Brain microvascular endothelial cell (primary cell): Measurements from ENCODE around the gene RAB24.

Experiments used
- DNase-seq: peaks from one replicate; pipeline ENCODE4 v3.0.0-alpha.2; 2020
- H3K27ac ChIP-seq: fragments of 250-450 bp; sonication (Bioruptor Pico); 2 replicates; pipeline ENCODE4 v1.5.1; 2020; ENCODE audit warnings: mild to moderate bottlenecking, moderate library complexity
- H3K27me3 ChIP-seq: fragments of 250-450 bp; sonication (Bioruptor Pico); replicated peaks from 2 replicates; pipeline ENCODE4 v1.5.1; 2020; ENCODE audit warnings: mild to moderate bottlenecking
- H3K36me3 ChIP-seq: fragments of 250-450 bp; sonication (Bioruptor Pico); replicated peaks from 2 replicates; pipeline ENCODE4 v1.5.1; 2020; ENCODE audit warnings: mild to moderate bottlenecking
- H3K4me3 ChIP-seq: 2 replicates; pipeline ENCODE4 v1.5.1; 2011; ENCODE audit warnings: low read depth, mild to moderate bottlenecking, control low read depth, low read length, moderate library complexity
- in situ Hi-C: cut with HindIII; loops from 2 replicates; pipeline ENCODE4 v1.10.0; 2017; ENCODE audit warnings: low sequenced_read_pairs, low pct_ligation_motif_present
- TF ChIP-seq, protein P1 (sequence below): IDR thresholded peaks from 2 replicates; pipeline ENCODE4 v1.5.1; 2011; ENCODE audit warnings: low read depth, mild to moderate bottlenecking, moderate library complexity, low read length, control low read depth, inconsistent platforms; ENCODE audit errors: missing control alignments

The RAB24 gene

DNA sequence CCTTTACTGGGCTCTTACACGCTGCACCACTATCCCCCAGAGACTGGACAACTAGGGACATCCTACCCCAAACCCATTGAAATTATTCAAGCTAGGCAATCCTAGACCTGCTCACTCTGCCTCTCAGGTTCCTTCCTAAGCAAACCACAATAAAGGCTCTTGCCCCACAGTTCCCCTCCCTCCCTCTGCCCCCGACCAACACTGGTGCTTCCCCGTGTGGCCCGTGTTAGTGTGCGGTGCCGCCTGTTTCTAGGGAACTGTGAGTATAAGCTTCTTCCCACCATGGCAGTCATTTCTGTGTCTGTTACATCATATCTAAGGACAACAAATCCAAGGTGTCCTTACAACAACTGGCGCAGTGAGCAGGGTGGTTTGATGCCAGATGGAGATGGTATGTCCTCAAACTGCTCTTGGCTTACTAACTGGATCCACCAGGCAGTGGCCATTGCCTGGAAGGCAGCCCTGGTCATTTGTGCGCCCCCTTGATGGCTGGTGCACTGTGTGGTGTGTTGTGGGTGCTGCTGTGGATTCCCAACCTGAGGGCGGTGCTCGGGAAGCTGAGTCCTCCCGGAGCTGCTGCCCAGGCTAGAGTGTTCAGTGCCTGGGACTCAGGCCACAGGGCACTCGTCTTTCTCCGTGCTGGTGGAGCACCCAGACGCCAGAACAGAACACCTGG is 16.5 kb upstream of the RAB24 start:
- Histone ChIP-seq H3K27ac (no peak overlapping the region), H3K27me3 (no peaks in the 10 kb centered on the region), H3K36me3 (no peaks in the 10 kb centered on the region), H3K4me3 (no peak overlapping the region)
- in situ Hi-C loops = loop anchor here (25.0 kb wide), 1 partner anchor 117 kb away; the partner anchor contains the start of genes GRK6 and PRR7
- no peak for DNase-seq
- TF ChIP-seq, protein P1, sequence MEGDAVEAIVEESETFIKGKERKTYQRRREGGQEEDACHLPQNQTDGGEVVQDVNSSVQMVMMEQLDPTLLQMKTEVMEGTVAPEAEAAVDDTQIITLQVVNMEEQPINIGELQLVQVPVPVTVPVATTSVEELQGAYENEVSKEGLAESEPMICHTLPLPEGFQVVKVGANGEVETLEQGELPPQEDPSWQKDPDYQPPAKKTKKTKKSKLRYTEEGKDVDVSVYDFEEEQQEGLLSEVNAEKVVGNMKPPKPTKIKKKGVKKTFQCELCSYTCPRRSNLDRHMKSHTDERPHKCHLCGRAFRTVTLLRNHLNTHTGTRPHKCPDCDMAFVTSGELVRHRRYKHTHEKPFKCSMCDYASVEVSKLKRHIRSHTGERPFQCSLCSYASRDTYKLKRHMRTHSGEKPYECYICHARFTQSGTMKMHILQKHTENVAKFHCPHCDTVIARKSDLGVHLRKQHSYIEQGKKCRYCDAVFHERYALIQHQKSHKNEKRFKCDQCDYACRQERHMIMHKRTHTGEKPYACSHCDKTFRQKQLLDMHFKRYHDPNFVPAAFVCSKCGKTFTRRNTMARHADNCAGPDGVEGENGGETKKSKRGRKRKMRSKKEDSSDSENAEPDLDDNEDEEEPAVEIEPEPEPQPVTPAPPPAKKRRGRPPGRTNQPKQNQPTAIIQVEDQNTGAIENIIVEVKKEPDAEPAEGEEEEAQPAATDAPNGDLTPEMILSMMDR = no peak

DNA sequence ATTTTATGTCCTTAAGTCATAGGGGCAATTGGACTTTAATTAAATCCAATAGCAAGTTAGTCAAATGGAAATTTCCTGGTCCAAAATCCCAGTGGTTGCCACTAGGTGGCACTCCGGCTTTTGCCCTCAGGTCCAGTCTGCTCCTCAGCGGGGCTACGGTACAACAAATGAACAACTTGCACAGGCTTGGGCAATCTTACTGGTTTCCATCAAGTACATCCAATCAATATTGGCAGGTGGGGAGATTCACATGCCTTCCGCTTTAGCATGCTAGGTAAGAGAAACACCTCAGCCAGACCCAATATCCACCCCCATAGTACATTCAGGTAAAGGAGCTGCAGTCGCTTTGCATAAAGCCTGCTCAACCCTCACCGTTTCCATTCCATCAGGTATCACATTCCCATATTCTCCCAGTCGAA is 14.4 kb upstream of the RAB24 start:
- Histone ChIP-seq H3K36me3 (no peaks in the 10 kb centered on the region), H3K27me3 (no peaks in the 10 kb centered on the region), H3K27ac (no peak overlapping the region), H3K4me3 (no peak overlapping the region)
- in situ Hi-C loops = loop anchor here (25.0 kb wide), 1 partner anchor 119 kb away; the partner anchor contains the start of genes GRK6 and PRR7
- TF ChIP-seq, protein P1 = peak; percentile 92
- DNase-seq = peak; percentile 77

DNA sequence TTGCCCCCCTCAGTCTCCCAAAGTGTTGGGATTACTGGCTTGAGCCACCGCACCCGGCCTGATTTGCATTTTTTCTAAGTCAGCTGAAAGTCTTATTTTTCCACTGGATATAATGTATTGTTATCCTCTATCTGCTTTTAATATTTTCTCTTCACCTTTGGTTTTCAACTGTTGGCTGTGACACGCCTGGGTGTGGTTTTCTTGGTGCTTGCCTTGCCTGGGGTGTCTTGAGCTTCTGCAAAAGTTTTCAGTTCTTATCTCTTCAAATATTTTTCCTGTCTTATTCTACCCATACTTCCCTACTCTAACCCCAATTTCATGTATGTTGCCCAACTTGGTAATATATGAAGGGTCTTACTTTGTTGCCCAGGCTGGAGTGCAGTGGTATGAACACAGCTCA is 12.5 kb upstream of the RAB24 start:
- Histone ChIP-seq H3K36me3 (no peaks in the 10 kb centered on the region), H3K27me3 (no peaks in the 10 kb centered on the region), H3K4me3 (no peak overlapping the region), H3K27ac (no peak overlapping the region)
- in situ Hi-C loops = loop anchor here (25.0 kb wide), 1 partner anchor 121 kb away; the partner anchor contains the start of genes GRK6 and PRR7
- no peak for DNase-seq
- TF ChIP-seq, protein P1 = no peak

- in situ Hi-C loops = loop anchor here (25.0 kb wide), 1 partner anchor 122 kb away; the partner anchor contains the start of genes GRK6 and PRR7
- Histone ChIP-seq H3K4me3 (no peak overlapping the region), H3K36me3 (no peaks in the 10 kb centered on the region), H3K27me3 (no peaks in the 10 kb centered on the region), H3K27ac (no peak overlapping the region)
- DNase-seq = no peak
- TF ChIP-seq, protein P1 = no peak
Observed at GRCh38 chr5:177315411-177315810, 11.9 kb upstream of the RAB24 start.

DNA sequence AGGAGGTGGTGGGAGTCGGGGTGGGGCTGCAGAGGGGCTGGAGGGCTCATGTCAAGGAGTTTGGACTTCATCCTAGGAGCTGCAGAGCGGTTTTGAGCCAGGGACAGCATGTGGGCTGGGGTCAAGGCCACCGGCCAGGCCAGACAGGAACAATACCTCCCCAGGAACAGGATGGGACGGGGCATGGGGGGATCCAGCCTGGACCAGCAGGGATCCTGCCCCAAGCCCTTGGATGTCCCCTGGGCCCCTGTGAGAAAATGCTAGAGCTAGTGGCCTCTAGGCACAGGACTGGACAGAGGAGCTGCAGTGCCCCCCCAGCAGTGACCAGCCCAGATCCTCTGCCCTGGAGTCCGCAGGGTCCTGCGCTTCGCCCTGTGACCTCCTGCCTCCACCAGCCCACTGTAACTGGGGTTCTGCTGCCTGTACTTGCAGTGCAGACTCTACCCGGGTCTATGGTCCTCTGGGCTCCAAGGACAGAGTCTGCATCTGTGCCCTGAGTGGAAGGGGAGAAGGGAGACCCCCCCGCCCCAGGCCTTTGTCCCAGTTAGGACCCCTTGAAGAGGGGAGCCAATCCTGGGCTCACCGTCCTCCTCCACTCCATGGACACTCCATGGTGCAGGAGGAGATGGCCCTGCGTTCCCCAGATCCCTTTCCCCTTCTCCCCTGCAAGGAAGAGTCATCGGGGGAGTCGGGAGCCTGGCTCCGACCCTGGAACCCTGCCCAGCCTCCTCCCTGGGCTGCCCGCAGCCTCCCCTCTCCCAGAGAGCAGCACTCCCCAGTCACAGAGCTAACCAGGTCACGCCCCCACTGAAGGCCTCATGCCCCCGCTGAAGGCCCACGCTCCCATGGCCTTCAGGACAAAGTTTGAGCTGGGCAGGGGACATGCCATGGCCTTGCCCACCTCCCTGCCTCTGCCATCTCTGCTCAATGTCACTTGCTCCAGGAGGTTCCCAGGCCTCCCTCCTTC is 11.1 kb upstream of the RAB24 start:
- TF ChIP-seq, protein P1 = no peak
- no peak for DNase-seq
- Histone ChIP-seq H3K27me3 (no peaks in the 10 kb centered on the region), H3K4me3 (no peak overlapping the region), H3K27ac (no peak overlapping the region), H3K36me3 (no peaks in the 10 kb centered on the region)
- in situ Hi-C loops = loop anchor here (25.0 kb wide), 1 partner anchor 123 kb away; the partner anchor contains the start of genes GRK6 and PRR7
